HG02571 (cell line): ENCODE results near the gene AEN.

Experiments
- ATAC-seq: cut with Tn5 transposase; IDR thresholded peaks from one replicate; pipeline ENCODE4 v1.9.1; 2021; ENCODE audit warnings: mild to moderate bottlenecking, moderate library complexity; ENCODE audit not compliant: unreplicated experiment

Gene AEN

DNA sequence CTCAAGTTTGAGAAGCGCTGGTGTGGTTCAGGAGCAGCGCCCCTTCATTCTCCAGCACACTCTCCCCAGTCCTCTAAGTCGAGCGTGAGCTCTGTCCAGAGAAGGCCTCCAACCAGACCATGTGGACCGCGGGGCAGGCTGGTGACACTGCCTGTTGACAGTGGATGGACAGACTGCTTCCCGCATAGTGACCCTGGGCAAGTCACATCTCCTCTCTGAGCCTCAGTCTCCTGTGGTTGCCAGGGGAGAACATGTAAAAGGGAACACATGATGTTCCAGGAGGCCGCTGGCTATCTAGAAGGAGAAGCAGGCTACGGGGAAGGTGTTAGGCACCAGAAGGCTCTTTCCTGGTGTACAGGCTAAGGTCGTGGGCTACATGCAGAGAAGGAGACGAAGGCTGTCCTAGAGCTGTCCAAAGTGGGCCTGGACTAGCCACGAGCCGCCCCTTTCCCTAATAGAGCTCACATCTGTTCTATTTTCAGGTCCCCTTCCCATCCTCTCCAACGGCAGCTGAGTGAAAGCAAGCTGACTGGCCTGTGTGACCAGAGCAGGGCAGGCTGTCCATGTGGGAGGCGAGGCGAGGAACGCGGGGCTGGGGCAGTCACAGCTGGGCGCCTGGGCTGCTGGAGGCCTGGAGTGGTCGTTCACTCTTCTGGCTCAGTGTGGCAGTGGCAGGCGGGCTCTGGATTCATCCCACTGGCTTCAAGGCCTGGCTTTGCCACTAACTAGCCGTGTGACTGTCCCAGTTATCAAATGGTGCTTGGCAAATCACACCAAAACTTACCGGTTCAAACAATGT lies 28.8 kb downstream of the AEN start:
- ATAC-seq: peak; percentile 7

DNA sequence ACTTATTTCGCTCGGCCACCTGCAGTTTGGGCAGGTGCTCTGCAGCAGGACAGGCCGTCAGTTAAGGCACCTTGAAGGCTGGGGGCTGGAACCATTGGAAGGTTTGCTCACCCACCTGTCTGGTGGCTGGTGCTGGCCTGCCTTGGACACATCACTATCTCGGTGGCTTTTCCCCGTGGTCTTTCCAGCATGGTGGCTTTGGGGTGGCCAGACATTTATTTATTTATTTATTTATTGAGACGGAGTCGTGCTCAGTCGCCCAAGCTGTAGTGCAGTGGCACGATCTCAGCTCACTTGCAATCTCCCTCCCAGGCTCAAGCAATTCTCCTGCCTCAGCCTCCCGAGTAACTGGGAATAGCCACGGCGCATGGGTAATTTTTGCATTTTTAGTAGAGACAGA lies 29.4 kb downstream of the AEN start:
- ATAC-seq: no peak

DNA sequence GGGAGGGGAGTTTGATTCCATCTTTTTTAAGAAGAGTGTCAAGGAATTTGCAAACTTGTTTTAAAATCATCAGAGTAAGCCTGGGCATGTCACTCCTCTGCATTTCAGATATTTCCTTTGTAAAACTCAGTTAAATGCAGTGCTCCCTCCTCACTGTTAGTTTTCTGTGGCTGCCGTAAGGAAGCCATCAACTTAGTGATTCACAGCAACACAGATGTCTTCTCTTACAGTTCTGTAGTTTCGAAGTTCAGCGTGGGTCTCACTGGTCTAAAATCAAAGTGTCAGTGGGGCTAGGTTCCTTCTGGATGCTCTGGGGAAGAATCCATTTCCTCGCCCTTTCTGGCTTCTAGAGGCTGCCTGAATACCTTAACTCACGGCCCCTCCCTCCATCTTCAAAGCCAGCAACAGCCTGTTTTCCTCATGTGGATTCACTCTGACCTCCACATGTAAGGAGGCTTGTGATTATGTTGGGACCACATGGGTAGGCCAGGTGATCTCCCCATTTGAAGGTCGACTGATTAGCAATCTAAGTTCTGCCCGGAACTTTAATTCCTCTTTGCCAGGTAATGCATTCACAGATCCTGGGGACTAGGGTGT lies 30.1 kb downstream of the AEN start:
- ATAC-seq: no peak

DNA sequence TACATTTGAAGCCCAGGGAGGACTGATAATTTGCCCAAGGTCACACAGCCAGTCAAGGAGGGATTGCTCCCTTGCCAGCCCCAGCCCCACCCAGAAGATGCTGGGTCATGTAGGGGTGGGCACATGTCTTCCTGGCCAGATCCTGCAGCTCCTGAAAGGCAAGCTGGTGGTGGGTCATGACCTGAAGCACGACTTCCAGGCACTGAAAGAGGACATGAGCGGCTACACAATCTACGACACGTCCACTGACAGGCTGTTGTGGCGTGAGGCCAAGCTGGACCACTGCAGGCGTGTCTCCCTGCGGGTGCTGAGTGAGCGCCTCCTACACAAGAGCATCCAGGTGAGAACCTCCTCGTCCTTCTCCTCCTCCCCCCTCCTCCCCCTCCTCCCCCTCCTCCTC lies 30.8 kb downstream of the AEN start:
- ATAC-seq: no peak

DNA sequence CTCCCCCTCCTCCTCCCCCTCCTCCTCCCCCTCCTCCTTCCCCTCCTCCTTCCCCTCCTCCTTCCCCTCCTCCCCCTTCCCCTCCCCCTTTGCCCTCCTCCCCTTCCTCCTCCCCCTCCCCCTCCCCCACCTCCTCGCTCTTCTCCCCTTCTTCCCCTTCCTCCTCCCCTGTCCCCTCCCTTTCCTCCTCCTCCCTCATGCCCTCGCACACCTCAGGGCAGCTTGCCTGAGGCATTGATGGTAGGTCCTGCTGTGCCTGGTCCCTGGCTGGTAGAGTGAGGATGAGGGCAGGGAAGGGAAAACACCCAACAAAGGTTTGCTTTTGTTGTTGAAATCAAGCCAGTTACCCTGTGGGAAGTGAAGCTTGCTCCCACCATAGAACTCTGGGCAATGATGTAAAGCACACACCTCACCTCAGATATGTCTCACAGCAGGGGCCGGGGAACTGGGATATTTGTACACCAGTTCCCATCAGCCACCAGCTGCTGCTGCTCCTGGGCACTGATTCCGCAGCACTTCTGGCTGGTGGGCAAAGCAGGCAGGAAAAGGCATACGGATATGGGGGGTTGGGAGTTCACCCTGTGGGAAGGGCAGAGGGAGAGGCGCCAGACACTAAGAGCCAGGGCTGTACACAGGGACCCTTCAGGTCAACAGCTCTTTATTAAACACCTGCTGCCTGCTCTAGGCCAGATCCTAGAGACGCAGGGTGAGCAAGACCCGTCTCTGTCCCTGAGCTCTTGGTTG lies 31.5 kb downstream of the AEN start:
- ATAC-seq: no peak

DNA sequence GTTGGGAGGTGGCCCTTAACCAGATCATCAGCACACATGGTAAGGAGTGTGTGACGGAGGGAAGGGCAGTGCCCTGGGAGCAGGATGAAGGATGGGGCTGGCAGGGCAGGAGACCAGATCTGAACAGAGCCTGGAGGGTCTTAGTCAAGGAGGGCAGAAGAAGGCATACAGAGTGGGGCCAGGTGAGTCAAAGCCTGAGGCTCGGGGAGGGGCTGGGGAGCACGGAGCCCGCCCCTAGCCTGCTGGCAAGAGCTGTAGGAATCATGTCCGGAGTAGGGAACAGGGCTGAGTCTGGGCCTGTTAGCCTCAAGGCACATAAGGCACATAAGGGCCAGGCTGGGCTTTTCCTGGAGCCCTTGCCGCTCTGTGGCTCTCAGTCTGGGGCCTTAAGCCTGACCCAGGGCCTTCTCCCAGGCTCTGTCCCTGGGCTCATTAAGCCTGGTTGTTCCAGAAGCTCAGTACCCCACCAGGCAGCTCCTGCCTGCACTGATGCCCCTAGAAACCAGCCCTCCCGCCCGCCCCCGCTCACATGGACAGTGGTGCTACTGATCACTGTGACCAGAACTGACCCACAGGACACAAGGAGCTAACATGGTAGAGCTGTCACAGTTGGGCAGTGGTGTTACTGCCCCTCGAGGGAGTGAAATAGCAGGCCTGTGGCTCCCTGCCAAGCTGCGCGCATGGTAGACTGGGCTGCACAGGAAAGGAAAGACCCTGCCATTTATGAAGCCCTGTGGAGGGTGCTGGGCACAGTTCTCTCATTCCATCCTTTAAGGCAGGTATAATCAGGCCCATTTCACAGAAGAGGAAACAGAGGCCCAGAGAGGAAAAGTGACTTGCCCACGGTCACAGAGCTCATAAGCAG lies 32.3 kb downstream of the AEN start:
- ATAC-seq: no peak

DNA sequence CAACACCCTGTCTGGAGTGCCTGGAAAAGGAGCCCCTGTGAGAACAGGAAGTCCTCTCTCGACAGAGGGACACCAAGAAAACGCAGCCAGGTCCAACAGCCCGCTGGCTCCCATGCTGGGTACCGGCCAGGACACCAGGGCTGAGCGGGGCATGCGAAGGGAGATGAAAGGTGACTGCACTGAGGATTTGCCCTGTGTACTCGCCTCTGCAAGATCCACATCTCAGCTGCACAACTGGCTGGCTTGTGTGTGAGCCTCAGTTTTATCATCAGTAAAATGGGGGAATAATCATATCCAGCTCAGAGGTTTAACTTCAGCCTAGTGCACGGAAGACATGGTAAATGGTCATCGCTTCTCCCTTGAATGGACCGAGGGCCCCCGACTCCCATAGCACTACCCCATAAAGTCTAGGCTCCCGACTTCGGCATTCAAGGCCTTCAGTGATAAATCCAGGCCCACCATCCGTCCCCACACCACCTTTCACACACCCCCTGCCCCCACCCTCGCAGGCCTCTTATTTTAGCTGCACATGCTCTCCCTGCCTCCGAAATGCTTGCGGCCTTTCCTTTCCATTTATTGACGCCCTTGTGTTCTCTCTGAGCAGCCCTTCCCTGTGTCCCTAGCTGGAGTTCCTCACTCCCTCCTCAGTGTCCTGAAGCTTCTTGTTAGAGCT lies 33.4 kb downstream of the AEN start:
- no peak for ATAC-seq

DNA sequence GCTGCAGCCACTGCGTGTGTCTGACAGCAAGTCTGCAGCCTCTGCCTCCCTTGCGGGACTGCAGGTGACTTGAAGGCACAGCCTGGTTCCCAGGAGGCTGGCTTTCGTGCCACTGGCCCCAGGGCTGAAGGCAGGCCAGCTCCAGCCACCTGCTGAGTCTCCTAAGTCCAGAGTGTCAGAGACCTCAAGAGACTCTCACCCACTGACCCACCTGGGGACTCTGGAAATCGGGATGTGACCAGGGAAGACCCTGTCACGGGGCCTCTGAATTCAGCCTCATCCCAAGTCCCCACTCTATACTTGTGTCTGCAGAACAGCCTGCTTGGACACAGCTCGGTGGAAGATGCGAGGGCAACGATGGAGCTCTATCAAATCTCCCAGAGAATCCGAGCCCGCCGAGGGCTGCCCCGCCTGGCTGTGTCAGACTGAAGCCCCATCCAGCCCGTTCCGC lies 34.0 kb downstream of the AEN start:
- ATAC-seq: no peak

DNA sequence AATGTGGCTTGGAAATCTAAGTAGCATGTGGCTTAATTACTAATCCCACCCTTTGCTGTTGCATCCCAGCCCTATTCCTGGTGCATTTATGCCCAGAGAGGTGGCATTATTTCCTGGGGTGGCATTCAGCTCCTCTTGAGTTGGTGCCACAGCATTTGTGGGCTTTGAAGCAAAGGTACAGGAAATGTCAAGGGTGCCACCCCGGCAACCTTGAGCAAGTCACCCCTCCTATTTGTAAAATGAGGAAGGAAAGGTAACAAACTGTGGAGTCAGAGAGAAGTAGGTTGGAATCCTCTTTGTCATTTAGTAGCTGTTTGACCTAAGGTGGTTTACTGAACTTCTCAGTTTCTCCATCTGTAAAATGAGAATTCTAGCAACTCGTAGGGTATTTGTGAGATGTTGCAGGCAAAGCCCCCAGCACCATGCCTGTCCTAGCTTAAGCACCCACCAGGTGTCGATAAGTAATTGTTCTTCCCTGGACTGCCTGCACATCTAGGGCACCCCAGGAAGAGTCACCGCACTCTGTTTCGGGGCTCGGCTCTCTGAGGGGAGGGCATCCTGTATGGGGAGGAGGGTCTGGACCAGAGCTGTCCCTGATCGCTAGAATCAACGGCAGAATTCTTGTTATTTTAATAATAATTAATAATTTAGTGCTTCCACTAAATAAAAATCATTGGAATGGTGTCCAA lies 34.8 kb downstream of the AEN start:
- no peak for ATAC-seq

DNA sequence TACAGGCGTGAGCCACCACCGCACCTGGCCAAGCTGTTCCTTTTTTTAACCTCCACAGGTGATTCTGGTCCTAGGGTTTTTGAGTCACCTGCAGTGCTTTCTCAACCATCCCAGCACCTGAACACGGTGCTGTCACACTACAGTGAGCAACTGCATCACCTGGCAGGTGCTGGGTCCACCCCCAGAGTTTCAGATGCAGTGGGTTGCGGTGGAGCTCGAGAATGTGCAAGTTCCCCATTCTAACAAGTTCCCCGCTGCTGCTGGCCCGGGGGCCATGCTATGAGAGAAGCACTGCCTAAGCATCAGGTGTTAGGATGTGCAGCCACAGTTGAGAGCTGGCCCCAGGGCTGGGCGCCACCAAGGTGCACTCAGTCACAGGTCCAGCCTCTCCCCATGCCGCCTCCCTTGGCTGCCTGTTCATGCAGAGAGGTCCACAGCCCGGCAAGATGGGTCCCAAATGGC lies 35.7 kb downstream of the AEN start:
- peak; percentile 84 for ATAC-seq

DNA sequence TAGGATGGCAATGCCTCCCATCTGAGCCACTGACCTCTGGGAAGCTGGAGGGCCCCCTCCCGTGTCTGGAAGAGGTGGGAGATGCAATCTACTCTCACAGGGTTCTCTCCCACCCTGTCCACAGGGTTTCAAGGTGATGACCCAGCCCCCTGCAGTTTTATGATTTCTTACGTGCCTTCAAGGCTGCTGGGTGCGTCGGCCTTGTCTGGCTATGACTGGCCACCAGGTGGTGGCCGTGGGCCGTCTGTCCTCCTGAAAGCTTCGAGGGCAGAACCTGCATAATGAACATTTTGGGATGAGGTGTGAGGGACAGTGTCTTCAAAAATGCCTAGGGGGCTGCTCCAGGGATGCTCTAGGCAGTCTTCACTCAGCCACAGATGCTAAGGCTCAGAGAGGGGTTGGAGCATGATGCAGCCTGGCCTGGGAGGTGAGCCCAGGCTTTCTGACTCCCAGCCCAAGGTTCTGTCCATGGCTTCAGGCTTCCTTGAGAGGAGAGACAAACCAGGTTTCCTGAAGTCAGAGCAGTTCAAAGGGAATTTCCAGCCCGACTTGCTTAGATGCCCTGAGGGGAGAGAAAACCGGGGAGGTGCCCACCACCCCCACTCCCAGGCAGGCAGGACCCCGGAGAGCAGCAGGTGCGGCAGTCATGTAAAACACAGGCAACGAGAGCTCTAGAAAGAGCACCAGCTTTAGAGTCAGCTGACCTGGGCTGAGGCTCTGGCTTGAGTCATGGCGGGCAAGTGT lies 36.4 kb downstream of the AEN start:
- ATAC-seq: no peak

DNA sequence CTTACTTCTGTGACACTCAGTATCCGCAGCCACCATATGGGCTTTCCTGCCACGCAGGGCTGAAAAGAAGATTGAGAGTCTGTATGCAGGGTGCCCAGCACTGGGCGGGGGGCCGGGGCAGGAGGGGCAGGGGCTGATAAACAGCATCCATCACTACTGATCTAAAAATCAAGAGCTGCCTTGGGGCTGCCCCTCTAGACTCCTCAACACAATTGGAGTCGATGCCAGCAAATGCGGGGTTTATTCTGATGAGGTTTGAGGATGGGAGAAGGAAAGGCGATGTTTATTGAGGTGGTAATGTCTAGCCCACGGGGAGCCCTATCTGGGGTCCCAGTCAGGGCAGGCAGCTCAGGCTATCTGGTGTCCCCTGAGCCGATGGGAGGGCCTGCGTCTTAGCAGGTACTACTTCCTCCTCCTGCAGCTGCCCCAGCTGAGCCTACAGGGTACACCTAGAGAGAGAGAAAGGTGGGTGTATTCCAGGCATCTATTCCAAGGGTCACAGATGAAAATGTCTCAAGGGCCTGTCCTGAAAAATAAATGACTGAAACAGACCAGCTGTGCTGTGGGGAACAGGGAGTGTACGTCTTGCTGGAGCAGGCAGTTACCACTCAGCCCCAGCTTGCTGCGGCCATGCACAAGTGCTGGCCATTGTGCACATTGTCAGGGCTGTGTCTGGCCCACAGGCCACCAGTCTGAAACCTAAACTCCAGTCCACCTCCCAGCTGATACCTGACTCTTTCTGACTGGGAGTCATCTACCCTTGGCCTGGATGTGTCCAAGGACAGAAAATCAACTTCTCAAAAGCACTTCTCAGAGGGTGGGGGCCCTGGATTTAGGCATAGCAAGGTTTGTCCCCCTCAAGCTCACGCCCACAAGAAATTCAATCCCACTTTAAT lies 37.2 kb downstream of the AEN start:
- no peak for ATAC-seq

DNA sequence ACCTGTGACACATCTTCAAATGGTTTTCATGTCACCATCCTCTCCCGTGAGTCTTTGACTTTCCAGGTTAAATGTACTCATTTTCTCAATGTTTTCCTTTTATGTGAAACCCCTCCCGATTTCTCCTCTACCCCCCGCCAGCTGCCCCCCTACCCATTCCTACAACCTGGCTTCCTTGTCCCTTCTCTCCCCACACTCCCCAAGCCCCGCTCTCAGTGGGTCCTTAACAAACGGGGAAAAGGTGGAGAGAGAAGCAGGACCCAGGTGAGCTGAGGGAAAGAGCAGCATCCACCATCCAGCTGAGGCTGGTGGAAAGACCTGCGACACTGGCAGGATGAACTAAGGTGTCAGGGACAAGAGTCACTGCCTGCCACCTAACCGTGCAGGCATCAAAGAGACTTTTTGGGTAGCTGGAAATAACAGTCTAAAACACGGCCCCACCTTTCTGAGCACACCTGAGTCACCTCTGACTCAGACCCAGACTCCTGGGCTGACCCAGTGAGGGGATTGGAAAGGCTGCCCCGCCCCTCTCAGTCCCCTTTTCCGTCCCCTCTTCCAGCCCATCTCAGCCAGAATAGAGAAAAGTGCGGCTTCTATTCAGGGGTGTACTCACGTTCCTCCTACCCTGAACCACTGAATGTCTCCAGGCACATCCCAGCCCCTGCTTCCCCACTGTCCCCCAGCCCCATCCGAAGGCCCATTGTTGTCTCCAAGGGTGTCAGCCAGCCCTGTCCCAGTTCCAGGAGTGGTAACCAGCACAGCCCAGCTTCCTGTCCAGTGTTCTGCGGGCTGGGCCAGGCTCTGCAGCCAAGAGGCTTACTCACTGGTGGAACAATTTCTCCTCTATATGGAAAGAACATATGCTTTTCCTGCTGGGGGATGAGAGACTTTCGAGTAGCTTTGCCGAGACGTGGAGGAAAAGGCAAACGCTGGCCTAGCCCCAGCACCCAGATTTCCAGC lies 38.1 kb downstream of the AEN start:
- ATAC-seq: no peak

DNA sequence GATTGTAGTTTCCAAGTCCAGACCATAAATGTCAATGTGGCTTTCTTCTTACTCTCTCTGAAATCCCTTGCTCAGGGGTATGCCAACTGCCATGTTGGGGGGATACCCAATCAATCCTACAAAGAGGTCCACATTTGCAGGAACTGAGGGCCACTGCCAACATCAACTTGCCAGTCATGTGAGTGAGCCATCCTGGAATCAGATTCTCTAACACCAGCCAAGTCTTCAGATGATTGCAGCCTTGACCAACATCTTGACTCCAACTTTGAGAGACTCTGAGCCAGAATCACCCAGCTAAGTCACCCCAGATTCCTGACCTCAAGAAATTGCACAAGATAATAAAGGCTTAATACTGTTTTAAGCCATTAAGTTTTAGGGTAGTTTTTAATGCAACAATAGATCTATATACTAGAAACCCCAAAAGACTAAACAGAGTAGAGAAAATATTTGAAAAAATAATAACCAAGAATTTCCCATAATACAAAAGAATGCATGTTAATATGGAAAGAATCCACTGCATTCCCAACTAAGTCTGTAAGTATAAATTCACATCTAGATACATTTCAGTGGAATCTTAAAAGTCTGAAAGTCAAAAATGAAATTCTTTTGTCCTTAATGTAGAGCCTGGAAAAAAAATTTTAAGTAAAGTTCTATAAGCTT lies 40.0 kb downstream of the AEN start:
- no peak for ATAC-seq

DNA sequence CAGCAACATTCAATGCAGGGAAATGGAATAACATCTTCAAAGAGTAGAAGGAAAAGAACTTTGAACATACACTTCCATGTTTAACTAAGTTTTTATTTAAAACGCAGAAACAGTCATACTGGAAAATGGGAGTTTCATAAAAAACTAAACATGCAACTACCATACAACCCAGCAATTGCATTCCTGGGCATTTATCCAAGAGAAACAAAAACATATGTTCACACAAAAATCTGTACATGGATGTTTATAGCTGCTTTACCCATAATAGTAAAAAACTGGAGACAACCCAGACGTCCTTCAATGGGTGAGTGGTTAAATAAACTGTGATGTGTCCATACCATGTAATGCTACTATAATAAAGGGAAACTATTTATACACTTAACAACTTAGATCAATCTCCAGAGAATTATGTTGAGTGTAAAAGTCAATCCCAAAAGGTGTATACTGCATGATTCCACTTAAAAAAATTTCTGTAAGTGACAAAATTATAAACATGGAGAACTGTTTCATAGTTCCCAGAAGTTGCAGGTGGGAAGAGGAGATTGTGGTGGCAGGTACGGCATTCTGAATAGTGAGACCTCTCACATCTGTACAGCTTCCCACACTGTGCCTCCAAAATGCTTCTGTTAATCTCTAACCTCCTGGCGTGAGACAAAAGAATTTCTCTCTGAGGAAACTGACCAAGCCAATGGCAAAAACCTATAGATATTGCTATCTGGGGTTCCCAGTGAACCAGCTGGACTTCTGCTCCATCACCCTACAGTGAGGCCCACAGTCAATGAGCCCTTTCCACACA lies 40.8 kb downstream of the AEN start:
- ATAC-seq: no peak
